Measurements from ENCODE around the gene TIMM29.
"Not testable (repeated sequence)": the region's sequence is repeated elsewhere in the genome, so short reads cannot be mapped to it uniquely, and the experiment has no call there.

The TIMM29 gene

DNA sequence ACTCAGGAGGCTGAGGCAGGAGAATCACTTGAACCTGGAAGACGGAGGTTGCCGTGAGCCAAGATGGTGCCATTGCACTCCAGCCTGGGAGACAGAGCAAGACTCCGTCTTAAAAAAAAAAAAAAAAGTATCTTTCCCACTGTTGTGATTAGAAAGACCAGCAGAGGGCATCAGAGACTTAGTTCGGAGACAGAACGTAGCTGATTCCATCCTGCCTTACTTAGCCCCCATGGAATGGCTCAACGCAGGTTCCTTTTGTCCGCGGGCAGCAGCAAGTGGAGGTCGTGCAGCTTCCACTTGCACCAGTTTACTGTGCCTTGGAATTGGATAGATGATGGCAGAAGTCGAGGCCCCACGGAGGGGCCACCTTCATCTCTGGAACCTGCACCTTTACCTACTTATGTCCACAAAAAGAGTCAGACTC, 8.1 kb downstream of the TIMM29 start:
- H3K4me3 ChIP-seq (ENCODE audit: low read depth, low read length) = no peak overlapping the region

GRCh38 chr19:10941649-10942048, 13.0 kb downstream of the TIMM29 start:
- not testable (repeated sequence) for H3K4me3 ChIP-seq (ENCODE audit: low read depth, low read length)

DNA sequence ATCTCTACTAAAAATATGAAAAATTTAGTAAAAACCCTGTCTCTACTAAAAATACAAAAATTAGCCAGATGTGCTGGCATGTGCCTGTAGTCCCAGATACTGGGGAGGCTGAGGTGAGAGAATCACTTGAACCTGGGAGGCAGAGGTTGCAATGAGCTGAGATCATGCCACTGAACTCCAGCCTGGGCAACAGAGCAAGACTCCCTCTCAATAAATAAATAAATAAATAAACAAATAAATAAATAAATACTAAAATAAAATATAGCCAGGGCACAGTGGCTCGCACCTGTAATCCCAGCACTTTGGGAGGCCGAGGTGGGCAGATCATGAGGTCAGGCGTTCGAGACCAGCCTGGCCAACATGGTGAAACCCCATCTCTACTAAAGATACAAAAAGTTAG, 14.8 kb downstream of the TIMM29 start:
- H3K4me3 ChIP-seq (ENCODE audit: low read depth, low read length) = not testable (repeated sequence)

GRCh38 chr19:10945264-10945663, 16.7 kb downstream of the TIMM29 start:
- H3K4me3 ChIP-seq (ENCODE audit: low read depth, low read length) = no peak overlapping the region

GRCh38 chr19:10946958-10947657, 18.5 kb downstream of the TIMM29 start:
- H3K4me3 ChIP-seq (ENCODE audit: low read depth, low read length) = no peak overlapping the region

DNA sequence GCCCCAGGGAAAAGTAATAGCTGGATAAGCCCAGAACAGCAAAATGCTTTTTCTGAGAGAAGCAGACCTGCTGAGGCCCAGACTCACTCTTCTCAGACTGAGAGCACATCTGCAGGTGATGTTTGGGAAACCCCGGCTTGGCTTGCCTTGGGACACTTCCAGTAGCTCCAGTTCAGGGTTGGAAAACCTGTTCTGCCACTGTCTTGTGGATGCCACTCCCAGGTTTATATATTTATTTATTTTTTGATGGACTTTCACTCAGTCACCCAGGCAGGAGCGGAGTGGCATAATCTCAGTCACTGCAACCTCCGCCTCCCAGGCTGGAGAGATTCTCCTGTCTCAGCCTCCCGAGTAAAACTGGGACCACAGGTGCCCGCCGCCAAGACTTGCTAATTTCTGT, 24.2 kb downstream of the TIMM29 start:
- H3K4me3 ChIP-seq (ENCODE audit: low read depth, low read length) = no peak overlapping the region

DNA sequence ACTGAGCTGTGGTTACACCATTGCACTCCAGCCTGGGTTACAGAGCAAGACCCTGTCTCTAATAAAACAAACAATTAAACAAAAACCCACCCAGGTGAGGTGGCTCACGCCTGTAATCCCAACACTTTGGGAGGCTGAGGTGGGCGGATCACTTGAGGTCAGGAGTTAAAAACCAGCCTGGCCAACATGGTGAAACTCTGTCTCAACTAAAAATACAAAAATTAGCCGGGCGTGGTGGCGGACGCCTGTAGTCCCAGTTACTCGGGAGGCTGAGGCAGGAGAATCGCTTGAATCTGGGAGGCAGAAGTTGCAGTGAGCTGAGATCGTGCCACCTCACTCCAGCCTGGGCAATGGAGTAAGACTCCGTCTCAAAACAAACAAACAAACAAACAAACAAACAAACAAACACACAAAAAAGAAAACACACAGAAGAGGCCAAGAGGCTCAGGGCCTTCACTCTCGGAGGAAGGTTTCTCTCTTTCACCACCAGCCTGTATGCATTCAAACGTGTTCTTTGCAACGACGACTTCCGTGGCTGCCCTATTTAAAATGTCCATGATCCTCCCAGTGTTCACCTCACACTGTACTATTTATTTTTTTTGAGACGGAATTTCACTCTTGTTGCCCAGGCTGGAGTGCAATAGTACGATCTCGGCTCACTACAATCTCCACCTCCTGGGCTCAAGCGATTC, 30.8 kb downstream of the TIMM29 start:
- not testable (repeated sequence) for H3K4me3 ChIP-seq (ENCODE audit: low read depth, low read length)

- peak within 1 kb of the TSS; percentile 88 for H3K4me3 ChIP-seq (ENCODE audit: low read depth, low read length)
These were observed 31.9 kb downstream of the TIMM29 start, which contains the start of gene SMARCA4 for GRCh38 chr19:10960314-10961072. TSS of gene SMARCA4 (plus strand) at chr19:10961030. CDS start at chr19:10984152, 23,122 bp downstream.

DNA sequence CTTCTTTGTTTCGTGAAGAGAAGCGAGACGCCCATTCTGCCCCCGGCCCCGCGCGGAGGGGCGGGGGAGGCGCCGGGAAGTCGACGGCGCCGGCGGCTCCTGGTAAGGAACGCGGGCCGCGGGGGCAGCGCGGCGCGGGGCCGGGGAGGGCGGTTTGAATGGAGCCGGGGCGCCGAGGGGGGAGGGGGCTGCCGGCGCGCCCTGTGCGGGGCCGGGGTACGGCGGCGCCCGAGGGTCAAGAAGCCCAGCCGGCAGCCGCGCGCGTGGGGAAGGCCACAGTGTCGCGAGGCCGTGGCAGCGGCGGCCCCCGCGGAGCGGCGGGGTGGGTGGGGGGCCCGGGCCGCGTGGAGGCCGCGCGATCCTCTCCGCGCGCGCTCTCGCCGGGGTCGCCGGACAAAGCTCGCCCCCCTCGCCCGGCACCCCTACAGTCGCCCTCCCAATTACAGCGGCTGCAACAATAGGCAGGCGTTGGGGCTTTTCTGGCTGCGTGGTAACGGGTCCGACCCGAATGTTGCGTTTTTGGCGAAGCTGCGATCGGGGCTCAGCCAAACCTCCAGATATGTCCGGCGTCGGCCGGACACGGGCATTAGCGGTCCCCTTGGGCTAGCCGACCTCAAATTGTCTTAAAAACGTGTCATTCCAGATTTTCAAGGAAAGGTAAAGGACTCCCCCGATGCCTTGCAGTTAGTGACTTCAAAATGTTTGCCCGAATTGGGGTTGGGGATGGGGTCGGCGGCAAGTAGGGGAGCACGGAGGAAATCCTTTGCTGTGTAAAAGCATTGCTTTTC, 32.7 kb downstream of the TIMM29 start:
- H3K4me3 ChIP-seq (ENCODE audit: low read depth, low read length) = peak overlapping the region; percentile 88

DNA sequence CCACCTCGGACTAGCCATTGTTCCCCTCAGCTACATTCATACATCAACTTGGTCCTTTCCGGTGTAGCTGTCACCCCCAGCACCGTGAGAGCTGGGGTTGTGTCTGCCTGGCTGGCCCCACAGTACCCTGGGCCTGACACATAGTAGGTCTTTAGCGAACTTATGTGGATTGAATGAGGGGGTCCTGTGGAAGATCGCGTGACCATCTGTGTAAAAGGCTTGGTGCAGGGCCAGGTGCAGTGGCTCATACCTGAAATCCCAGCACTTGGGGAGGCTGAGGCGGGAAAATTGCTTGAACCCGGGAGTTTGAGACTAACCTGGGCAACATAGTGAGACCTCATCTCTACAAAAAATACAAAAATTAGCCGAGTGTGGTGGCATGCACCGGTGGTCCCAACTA, 34.3 kb downstream of the TIMM29 start:
- H3K4me3 ChIP-seq (ENCODE audit: low read depth, low read length) = no peak overlapping the region

- H3K4me3 ChIP-seq (ENCODE audit: low read depth, low read length) = no peak overlapping the region
These were observed 35.3 kb downstream of the TIMM29 start for GRCh38 chr19:10963865-10964264.

DNA sequence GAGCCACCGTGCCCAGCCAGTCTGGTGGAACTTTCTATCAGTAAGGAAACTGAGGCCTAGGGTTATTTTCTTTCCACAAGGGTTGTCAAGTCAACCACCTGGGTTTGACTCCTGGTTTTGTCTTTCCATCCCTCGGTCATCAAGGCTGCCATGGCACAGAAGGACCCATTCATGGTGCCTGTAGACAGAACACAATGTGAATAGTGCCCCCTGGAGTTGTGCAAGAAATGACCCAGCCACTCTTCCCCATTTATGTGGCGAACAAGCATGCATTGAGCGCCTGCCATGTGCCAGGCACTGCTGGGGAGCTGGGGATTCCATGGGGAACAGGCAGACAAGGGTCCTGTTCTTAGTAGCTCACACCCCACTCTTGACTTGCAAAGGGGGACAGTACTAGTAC, 36.3 kb downstream of the TIMM29 start:
- no peak overlapping the region for H3K4me3 ChIP-seq (ENCODE audit: low read depth, low read length)

DNA sequence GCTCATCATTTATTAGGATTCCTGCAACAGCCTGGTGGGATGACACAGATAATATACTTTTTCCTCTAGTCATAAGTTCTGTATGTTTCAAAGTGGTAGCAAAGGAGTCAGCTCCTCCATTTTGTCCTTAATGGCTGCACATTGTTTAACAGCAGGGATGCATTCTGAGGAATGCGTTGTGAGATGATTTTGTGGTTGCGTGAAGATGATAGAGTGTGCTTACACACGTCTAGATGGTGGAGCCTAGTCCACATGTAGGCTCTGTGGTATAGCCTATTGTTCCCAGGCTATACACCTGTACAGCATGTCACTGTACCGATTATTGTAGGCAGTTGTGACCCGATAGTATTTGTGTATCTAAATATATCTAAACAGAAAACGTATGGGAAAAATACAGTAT, 36.8 kb downstream of the TIMM29 start:
- no peak overlapping the region for H3K4me3 ChIP-seq (ENCODE audit: low read depth, low read length)

- no peak overlapping the region for H3K4me3 ChIP-seq (ENCODE audit: low read depth, low read length)
These were observed 38.2 kb downstream of the TIMM29 start for GRCh38 chr19:10966809-10967208.

- no peak overlapping the region for H3K4me3 ChIP-seq (ENCODE audit: low read depth, low read length)
These were observed 40.0 kb downstream of the TIMM29 start for GRCh38 chr19:10968527-10969135.

DNA sequence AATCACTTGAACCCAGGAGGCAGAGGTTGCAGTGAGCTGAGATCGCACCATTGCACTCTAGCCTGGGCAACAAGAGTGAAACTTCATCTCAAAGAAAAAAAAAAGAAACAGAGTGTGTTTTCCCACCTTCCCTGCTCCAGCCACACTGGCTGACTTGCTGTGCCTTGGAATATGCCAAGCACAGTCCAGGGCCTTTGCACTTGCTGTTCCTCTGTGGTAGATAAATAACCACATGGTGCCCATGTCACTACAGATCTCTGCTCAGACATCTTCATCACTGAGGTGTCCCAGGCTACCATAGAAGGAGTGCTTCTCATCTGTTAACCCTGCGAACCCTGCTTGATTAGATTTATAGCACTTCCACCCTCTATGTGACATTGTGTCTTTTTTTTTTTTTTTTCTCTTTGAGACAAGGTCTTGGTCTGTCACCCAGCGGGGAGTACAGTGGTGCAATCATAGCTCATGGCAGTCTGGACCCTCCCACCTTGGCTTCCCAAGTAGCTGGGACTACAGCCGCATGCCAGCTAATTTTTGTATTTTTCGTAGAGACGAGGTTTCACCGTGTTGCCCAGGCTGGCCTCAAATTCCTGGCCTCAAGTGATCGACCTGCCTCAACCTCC, 42.6 kb downstream of the TIMM29 start:
- H3K4me3 ChIP-seq (ENCODE audit: low read depth, low read length) = no peak overlapping the region

DNA sequence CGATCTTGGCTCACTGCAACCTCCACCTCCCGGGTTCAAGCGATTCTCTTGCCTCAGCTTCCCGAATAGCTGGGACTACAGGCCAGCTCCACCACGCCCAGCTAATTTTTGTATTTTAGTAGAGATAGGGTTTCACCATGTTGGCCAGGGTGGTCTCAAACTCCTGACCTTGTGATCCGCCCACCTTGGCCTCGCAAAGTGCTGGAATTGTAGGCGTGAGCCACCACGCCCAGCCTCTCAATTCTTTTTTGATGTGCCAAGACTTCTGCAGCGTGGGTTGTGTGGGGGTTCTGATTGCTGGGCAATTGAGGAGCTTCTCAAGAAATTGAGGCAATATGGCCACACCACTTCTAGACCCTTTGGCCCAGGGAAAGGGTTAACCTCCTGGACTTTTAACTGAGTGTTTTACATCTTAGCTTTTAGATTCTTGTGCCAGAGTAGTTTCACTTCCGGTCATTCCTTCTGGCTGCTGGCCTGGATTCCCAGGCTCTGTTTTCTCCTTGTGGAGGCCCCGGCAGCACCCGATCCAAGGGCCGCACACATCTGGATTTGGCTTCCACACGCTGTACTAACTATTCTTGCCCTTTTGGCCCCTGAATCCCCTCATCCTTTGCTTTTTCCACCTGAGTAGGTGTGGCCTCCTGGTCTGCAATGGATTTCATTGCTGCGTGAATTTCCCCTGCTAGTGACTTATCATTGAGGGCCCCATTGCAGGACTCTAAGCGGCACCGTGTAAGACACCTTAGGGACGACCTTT, 46.9 kb downstream of the TIMM29 start:
- no peak overlapping the region for H3K4me3 ChIP-seq (ENCODE audit: low read depth, low read length)

DNA sequence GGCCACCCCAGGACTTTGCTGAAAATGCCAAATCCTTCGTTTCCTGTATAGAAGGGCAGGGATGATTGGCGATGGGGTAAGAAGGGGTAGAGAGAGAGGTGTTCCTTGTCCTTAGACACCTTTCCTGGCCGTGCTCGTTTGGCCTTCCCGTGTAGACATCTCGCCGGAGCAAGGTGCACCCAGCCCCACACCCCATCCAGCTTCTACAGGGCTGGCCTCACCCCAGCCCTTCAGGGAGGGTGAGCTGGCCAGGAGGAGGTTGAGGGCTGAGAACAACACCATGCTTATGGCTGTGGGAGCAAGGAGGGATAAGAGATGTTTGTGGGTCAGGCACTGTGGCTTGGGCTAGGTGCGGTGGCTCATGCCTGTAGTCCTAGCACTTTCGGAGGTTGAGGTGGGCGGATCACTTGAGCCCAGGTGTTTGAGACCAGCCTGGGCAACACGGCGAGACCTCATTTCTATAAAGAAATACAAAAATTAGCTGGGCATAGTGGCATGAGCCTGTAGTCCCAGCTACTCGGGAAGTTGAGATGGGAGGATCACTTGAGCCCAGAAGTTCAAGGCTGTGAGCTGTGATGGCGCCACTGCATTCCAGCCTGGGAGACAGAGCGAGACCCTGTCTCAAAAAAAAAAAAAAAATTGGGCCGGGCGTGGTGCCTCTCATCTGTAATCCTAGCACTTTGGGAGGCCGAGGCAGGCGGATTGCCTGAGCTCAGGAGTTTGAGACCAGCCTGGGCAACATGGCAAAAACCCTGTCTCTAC, 47.7 kb downstream of the TIMM29 start:
- no peak overlapping the region for H3K4me3 ChIP-seq (ENCODE audit: low read depth, low read length)

- no peak overlapping the region for H3K4me3 ChIP-seq (ENCODE audit: low read depth, low read length)
These were observed 49.1 kb downstream of the TIMM29 start for GRCh38 chr19:10977742-10978092.

All from iPS-11a (cell line).